GM21786 (cell line): Measurements from ENCODE around the gene AK8.

Experiments
- ATAC-seq: cut with Tn5 transposase; IDR thresholded peaks from one replicate; pipeline ENCODE4 v1.9.1; 2021; ENCODE audit not compliant: unreplicated experiment

Gene AK8

DNA sequence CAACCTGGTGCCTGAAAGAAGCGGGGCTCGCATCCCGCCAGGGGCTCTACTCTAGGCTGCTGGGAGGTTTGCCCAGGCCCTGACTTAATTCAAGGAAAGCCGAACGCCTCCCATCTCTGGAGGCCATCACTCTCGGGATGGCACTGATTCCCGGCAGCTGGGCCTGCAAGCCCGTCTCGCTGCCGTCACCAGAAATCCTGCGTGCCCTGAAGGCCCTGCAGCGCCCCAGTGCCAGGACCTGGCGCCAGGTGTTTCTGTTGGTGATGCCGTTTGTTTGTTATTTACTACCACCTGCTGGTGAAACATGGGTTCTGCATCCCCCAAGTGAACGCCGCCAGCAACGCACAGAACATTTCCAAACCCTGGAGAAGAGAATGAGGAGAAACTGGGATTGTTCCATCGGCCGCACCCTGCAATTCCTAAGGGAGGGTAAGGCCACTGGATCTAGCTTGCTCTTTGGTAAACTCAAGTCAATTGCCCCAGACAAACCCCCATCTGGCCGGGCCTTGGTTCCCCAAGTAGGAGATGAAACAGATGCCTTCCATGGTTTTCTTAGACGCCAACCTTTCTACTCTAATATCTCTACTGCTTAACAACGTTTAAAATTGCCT, 77.9 kb downstream of the AK8 start:
- no peak for ATAC-seq

DNA sequence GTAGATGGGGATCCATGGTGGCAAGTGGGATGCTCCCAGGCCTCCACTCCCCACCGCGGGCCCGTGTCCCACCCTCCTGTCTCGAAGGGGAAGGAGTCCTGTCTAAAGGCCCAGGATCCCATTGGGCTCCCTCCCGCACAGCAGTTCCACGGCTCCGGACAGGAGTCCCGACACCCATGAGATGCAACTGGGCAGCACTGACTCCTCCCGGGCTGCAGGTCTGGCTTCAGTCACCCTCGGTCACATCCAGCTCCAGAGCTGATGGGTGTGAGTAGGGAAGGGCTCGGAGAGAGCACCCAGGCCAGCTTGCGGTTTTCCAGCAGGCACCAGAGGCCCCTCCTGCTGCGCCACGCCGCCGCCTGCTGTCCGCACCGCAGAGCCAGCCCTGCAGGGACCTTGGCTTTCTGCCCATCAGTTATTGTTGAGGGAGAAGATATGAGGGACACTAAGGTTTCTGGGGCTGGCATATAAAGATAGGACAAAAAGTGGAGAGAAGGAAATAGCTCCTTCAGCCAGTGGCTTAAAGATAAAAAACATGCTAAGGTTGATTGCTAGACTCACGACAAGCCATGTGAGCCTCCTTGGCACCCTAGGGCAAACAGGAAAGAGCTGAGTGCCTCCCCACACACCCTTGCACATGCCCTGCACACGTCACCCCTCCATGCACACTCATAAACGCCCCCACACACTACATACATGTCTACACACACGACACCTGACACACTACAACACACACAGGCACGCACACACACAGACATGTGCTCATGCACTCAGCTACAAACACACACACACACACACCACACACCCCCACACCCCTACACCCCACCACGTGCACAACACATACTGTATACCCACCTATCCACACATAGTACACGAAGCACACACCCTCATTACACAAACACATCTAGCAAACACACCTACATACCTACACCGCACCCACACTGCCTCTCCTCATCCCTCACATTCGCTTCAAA, 79.0 kb downstream of the AK8 start:
- ATAC-seq, result no peak

- no peak for ATAC-seq
These were observed 80.0 kb downstream of the AK8 start for GRCh38 chr9:132797861-132798659.

DNA sequence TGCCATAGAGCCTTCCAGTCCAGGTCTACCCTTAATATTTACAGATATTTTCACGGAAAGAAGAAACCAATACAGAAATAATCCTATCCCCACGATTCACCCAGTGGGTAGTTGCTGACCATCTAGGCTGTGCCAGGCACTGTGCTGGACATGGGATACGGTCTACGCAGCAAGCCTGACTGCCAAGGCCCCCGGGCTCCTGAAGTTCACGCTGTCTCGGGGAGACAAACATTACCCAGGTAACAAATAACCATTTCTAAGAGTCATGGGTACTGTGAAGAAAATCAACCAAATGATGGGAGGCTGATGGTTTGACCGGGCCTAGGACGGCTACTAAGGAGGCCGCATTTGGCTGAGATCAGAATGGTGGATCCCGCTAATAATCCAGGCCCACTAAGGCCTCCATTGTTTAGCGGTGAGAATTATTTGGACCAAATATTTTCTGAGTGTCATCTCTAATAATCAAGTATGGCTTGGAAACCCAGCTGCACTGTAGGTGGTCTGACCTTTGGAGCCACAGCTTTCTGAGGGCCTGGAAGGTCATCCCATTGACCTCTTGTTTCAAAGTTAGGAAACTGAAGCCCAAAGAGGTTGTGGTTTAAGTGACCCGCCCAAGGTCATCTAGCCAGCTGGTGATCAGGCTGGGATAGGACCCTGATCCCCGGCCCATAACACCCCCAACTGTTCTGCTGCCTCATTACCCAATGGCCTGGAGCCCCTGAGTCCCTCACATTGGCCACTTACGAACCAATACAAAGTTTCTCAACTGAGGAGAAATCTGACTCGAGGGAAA, 82.4 kb downstream of the AK8 start:
- ATAC-seq, result no peak

GRCh38 chr9:132794730-132795380, 83.2 kb downstream of the AK8 start:
- no peak for ATAC-seq

GRCh38 chr9:132793606-132794580, 84.2 kb downstream of the AK8 start:
- ATAC-seq, result no peak

- ATAC-seq, result no peak
These were observed 85.5 kb downstream of the AK8 start for GRCh38 chr9:132792547-132792946.

DNA sequence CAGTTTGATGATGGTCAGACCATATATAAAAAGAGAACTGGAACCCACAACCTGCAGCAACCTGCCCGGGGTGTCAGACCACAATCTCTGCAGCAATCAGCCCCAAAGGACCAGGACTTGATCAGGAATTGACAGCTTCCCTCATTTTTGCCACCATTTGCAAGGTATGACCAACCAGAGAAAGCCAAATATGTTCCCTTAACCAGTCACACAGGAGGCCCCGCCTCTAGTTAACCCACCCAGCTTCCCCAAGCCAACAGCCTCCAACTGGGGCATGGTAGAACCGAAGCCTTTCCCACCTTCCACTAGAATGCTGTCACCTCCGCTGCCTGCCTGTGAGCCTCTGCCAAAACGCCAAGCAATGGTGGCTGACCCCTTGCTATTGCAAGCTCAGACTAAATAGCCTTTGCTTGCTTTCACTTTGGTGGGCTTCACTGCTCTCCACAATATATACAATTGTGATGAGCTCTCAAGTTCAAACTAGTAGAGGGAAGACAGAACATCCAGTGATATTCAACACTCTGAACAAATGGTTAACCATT, 86.3 kb downstream of the AK8 start:
- no peak for ATAC-seq

DNA sequence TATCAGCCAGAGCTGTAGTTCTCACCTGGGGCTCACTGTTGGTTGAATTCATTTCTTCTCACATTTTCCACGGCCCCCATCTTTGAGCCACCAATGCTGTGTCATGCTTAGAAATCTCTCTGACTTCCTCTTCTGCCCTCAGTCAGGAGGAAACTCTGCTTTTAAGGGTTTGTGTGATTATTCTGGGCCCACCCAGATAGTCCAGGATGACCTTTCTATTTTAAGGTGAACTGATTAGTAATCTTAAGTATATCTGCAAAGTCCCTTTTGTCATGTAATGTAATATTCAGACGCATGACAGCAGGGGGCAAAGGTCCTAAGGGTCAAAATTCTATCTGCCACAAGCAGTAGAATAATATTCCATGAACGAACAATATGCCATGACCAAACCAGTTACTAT, 88.4 kb downstream of the AK8 start:
- no peak for ATAC-seq

GRCh38 chr9:132788378-132788777, 89.7 kb downstream of the AK8 start:
- no peak for ATAC-seq

DNA sequence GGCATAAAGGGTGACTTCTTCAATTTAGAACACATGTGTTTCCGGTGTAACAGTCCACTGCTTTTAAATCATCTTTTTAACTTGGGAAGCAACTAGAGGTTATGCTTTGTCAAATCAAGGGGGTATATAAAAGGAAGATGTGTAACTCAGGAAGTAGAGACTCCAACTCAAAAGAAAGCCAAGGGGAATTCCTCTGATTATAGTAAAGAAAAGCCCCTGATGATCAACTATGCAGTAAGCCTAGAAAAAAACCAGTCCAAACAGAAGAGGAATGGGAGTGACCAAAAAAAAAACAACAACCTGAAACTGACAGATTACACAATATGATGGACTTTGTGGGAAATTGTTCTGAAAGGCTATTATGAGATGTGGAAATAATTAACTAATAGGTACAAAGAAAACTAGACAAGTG, 90.3 kb downstream of the AK8 start:
- ATAC-seq, result no peak

DNA sequence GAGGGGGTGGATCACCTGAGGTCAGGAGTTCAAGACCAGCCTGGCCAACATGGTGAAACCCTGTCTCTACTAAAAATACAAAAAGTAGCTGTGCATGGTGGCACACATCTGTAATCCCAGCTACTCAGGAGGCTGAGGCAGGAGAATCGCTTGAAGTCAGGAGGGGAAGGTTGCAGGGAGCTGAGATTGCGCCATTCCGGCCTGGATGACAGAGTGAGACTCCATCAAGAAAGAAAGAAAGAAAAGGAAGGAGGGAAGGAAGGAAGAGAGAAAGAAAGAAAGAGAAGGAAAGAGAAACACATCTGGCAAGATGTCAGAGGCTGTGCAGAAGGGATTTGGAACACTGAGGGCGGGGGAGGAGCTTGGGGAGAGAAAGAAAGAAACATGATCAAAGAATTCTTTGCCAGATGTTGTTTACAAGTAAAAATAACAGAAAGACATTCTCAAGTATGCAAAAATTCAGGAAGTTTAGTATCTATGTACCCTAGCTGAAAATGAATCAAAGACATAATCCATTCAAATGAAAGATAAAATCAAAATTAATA, 93.7 kb downstream of the AK8 start:
- no peak for ATAC-seq

DNA sequence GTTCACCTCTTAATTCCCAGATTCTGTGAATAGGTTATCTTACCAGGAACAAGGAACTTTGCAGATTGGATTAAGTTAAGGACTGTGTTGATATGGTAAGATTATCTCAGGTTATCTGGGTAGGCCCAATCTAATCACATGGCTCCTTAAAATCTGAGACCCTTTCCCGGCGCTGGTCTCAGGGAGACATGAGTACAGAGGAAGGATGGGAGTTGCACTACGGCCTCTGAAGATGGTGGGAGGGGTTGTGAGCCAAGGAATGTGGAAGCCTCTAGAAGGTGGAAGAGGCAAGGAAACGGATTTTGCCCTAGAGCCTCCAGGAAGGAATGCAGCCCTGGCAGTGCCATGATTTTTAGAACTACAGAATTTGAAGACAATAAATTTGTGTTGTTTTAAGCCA, 95.1 kb downstream of the AK8 start:
- ATAC-seq, result no peak

GRCh38 chr9:132782037-132782436, 96.0 kb downstream of the AK8 start:
- ATAC-seq, result no peak

DNA sequence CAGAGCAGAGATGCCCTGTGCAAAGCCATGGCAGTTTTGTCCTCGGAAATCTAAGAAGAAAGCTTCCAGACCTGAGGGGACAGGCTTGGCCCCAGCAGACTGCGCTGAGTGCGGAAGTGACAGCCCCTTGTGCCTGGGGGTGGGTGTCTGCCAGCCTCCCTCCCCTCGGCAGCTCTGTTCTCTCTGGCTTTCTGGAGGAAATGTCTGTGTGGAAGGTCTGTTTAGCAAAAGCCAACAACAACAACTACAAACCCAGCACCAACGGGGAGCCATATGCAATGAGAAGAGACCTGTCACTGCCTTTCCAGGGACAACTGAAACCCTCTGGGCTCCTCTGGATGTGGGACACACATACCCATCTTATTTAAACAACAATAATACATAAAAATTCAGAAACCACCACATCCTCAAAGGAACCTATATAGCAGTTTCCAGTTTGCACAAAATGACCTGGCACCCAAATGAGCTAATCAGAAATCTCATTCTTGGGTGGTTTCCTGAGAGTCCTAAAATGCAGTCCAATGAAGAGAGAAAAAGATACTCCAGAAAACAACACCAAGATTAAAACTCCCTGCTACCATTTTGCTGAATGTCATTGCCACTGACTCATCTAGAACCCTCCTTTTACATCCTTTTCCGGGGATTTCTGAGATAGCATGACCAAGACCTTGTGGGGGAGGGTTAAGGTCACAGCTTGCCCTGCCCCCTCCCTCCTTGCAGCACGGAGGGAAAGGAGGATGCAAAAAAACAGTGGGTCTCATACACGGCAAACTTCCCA, 97.7 kb downstream of the AK8 start:
- ATAC-seq, result no peak

- ATAC-seq, result no peak
These were observed 101.2 kb downstream of the AK8 start for GRCh38 chr9:132776891-132777290.

GRCh38 chr9:132776268-132776667, 101.8 kb downstream of the AK8 start:
- ATAC-seq, result no peak

GRCh38 chr9:132775720-132776119, 102.4 kb downstream of the AK8 start:
- ATAC-seq, result no peak
